ENCODE measurements around the gene CTSA.

The CTSA gene

GRCh38 chr20:45882469-45883099, 8.6 kb upstream of the CTSA start:
- Mint-ChIP-seq H3K27ac (no peak overlapping the region), H3K4me1 (peaks cover 44% of the 10 kb centered on the region), H3K9me3 (no peaks in the 10 kb centered on the region), H3K4me3 (peak overlapping the region; percentile 80), H3K36me3 (peaks cover 17% of the 10 kb centered on the region)
- DNase-seq (ENCODE audit: low spot score in 2 of 2) (no peak), ATAC-seq (no peak)

GRCh38 chr20:45883100-45883469, 8.1 kb upstream of the CTSA start:
- Mint-ChIP-seq H3K27ac (peak overlapping the region; percentile 40), H3K4me3 (no peak overlapping the region), H3K4me1 (peaks cover 44% of the 10 kb centered on the region), H3K9me3 (no peaks in the 10 kb centered on the region), H3K36me3 (peaks cover 20% of the 10 kb centered on the region)
- no peak for DNase-seq (ENCODE audit: low spot score in 2 of 2)
- no peak for ATAC-seq

- Mint-ChIP-seq H3K4me3 (no peak overlapping the region), H3K27ac (no peak overlapping the region), H3K9me3 (no peaks in the 10 kb centered on the region), H3K36me3 (peaks cover 20% of the 10 kb centered on the region), H3K4me1 (peaks cover 48% of the 10 kb centered on the region)
- ATAC-seq (no peak), DNase-seq (ENCODE audit: low spot score in 2 of 2) (no peak)
Measured at GRCh38 chr20:45886590-45887345, 4.4 kb upstream of the CTSA start.

GRCh38 chr20:45887346-45887715, 3.8 kb upstream of the CTSA start, which contains the start of gene SPATA25:
Gene SPATA25 (minus strand): TSS chr20:45887622. CDS start chr20:45887590, 32 bp downstream.
- Mint-ChIP-seq H3K36me3 (peaks cover 24% of the 10 kb centered on the region), H3K4me3 (no peak within 1 kb of the TSS), H3K9me3 (no peaks in the 10 kb centered on the region), H3K4me1 (peaks cover 48% of the 10 kb centered on the region), H3K27ac (no peak within 1 kb of the TSS)
- DNase-seq (ENCODE audit: low spot score in 2 of 2) = no peak
- ATAC-seq = no peak

GRCh38 chr20:45888681-45889080, 2.5 kb upstream of the CTSA start:
- Mint-ChIP-seq H3K36me3 (peaks cover 31% of the 10 kb centered on the region), H3K4me3 (no peak overlapping the region), H3K4me1 (peaks cover 47% of the 10 kb centered on the region), H3K9me3 (no peaks in the 10 kb centered on the region), H3K27ac (no peak overlapping the region)
- ATAC-seq (no peak), DNase-seq (ENCODE audit: low spot score in 2 of 2) (no peak)

GRCh38 chr20:45890077-45890984, 804 bp upstream of the CTSA start:
- Mint-ChIP-seq H3K27ac (peak overlapping the region; percentile 94), H3K9me3 (no peaks in the 10 kb centered on the region), H3K4me1 (peaks cover 43% of the 10 kb centered on the region), H3K4me3 (peak overlapping the region; percentile 89), H3K36me3 (peaks cover 48% of the 10 kb centered on the region)
- ATAC-seq (peak; percentile 4), DNase-seq (ENCODE audit: low spot score in 2 of 2) (peak; percentile 12 to 61)

- no peak for DNase-seq (ENCODE audit: low spot score in 2 of 2)
- H3K4me1 Mint-ChIP-seq = peaks cover 41% of the 10 kb centered on the region
- no peak for ATAC-seq
- H3K9me3 Mint-ChIP-seq = no peaks in the 10 kb centered on the region
- H3K4me3 Mint-ChIP-seq = peak overlapping the region; percentile 89
- H3K36me3 Mint-ChIP-seq = peaks cover 66% of the 10 kb centered on the region
- H3K27ac Mint-ChIP-seq = peak overlapping the region; percentile 94
Measured at GRCh38 chr20:45892049-45892825, 1.1 kb downstream of the CTSA start.

- Mint-ChIP-seq H3K4me3 (peak overlapping the region; percentile 89), H3K27ac (peak overlapping the region; percentile 94), H3K9me3 (no peaks in the 10 kb centered on the region), H3K4me1 (peaks cover 41% of the 10 kb centered on the region), H3K36me3 (peaks cover 68% of the 10 kb centered on the region)
- DNase-seq (ENCODE audit: low spot score in 2 of 2) (peak; percentile 17 to 66), ATAC-seq (peak; percentile 75)
Measured at GRCh38 chr20:45892828-45893500, 1.8 kb downstream of the CTSA start.

GRCh38 chr20:45893831-45894230, 2.7 kb downstream of the CTSA start:
- H3K4me3 Mint-ChIP-seq = peak overlapping the region; percentile 37
- H3K4me1 Mint-ChIP-seq = peaks cover 36% of the 10 kb centered on the region
- peak overlapping the region; percentile 55 for H3K27ac Mint-ChIP-seq

GRCh38 chr20:45894797-45895196, 3.7 kb downstream of the CTSA start:
- Mint-ChIP-seq H3K4me1 (peaks cover 34% of the 10 kb centered on the region), H3K4me3 (no peak overlapping the region), H3K27ac (no peak overlapping the region), H3K9me3 (no peaks in the 10 kb centered on the region), H3K36me3 (peaks cover 77% of the 10 kb centered on the region)
- no peak for ATAC-seq
- DNase-seq (ENCODE audit: low spot score in 2 of 2) = no peak

More at GRCh38 chr20:45893831-45894230, 2.7 kb downstream of the CTSA start:
- H3K9me3 Mint-ChIP-seq = no peaks in the 10 kb centered on the region
- ATAC-seq (no peak), DNase-seq (ENCODE audit: low spot score in 2 of 2) (no peak)
- H3K36me3 Mint-ChIP-seq = peaks cover 76% of the 10 kb centered on the region

- ATAC-seq = no peak
- peaks cover 70% of the 10 kb centered on the region for H3K36me3 Mint-ChIP-seq
- H3K4me3 Mint-ChIP-seq = no peak overlapping the region
- peaks cover 25% of the 10 kb centered on the region for H3K4me1 Mint-ChIP-seq
- no peaks in the 10 kb centered on the region for H3K9me3 Mint-ChIP-seq
- no peak overlapping the region for H3K27ac Mint-ChIP-seq
- no peak for DNase-seq (ENCODE audit: low spot score in 2 of 2)
Measured at GRCh38 chr20:45896641-45897161, 5.6 kb downstream of the CTSA start.

GRCh38 chr20:45897289-45897688, 6.2 kb downstream of the CTSA start:
- ATAC-seq (no peak), DNase-seq (ENCODE audit: low spot score in 2 of 2) (no peak)
- Mint-ChIP-seq H3K4me1 (peaks cover 19% of the 10 kb centered on the region), H3K36me3 (peaks cover 65% of the 10 kb centered on the region), H3K27ac (peak overlapping the region; percentile 52), H3K9me3 (no peaks in the 10 kb centered on the region), H3K4me3 (no peak overlapping the region)

- H3K36me3 Mint-ChIP-seq = peaks cover 62% of the 10 kb centered on the region
- DNase-seq (ENCODE audit: low spot score in 2 of 2) (no peak), ATAC-seq (no peak)
- H3K27ac Mint-ChIP-seq = peak overlapping the region; percentile 52
- H3K4me3 Mint-ChIP-seq = no peak overlapping the region
- H3K4me1 Mint-ChIP-seq = peaks cover 15% of the 10 kb centered on the region
- H3K9me3 Mint-ChIP-seq = no peaks in the 10 kb centered on the region
Measured at GRCh38 chr20:45897692-45898091, 6.6 kb downstream of the CTSA start.

- Mint-ChIP-seq H3K9me3 (no peaks in the 10 kb centered on the region), H3K27ac (no peak overlapping the region), H3K36me3 (peaks cover 59% of the 10 kb centered on the region), H3K4me3 (no peak overlapping the region), H3K4me1 (peaks cover 9% of the 10 kb centered on the region)
- DNase-seq (ENCODE audit: low spot score in 2 of 2) (no peak), ATAC-seq (no peak)
Measured at GRCh38 chr20:45898285-45898684, 7.2 kb downstream of the CTSA start.
